ENCODE measurements around the gene SLC39A8.

DNA sequence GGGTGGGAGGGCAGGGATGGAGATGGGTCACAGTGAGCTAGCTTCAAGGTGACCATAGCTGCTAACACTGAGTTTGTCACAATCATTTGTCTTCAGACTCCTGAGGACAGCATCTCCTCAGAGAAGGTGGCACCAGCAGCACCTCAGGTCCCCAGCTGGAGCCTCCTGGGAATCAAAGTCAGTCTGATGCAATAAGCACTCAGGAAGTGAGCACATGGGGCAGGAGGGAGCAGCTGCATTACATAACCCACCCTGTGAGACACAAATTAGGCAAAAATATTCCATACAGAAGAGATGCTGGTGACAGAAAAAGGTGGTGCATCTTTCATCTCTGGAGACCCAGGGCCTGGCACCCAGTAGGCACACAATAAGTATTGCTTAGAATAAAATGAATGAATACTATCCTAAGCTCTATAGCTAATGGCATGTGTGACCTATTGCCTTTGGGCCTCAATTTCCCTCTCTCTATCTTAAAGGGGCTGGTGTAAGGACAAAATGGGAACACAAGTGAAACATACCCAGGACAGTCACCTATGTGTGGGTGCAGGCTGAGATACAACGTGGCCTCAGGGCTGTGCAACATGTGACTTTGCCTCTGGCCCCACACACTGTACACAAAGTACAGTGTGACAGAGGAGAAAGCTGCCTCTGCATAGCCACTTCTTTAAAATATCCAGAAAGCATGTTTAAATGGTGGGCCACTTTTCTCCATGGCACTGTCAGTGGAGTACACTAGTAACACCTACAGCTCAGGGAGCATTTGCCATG lies 37.1 kb downstream of the SLC39A8 start:
- TF ChIP-seq, protein P1, sequence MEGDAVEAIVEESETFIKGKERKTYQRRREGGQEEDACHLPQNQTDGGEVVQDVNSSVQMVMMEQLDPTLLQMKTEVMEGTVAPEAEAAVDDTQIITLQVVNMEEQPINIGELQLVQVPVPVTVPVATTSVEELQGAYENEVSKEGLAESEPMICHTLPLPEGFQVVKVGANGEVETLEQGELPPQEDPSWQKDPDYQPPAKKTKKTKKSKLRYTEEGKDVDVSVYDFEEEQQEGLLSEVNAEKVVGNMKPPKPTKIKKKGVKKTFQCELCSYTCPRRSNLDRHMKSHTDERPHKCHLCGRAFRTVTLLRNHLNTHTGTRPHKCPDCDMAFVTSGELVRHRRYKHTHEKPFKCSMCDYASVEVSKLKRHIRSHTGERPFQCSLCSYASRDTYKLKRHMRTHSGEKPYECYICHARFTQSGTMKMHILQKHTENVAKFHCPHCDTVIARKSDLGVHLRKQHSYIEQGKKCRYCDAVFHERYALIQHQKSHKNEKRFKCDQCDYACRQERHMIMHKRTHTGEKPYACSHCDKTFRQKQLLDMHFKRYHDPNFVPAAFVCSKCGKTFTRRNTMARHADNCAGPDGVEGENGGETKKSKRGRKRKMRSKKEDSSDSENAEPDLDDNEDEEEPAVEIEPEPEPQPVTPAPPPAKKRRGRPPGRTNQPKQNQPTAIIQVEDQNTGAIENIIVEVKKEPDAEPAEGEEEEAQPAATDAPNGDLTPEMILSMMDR (IDR thresholded peaks at IDR 0.05; ENCODE audit: poor library complexity, severe bottlenecking) = no peak
- TF ChIP-seq POLR2AphosphoS5 (IDR thresholded peaks at IDR 0.05) = no peak
- no peak for TF ChIP-seq SMC3 (conservative IDR thresholded peaks at IDR 0.05; ENCODE audit: poor library complexity)
- no peak for TF ChIP-seq EP300 (conservative IDR thresholded peaks at IDR 0.05; ENCODE audit: poor library complexity, severe bottlenecking)

Measured in neural cell (in vitro differentiated cells).